Loucy (cell line): ENCODE results near the gene EXOC3L1.

Source experiments
- CTCF ChIP-seq: fragments of 200-600 bp; sonication (generic); conservative IDR thresholded peaks from 2 replicates; pipeline ENCODE4 v1.5.1; 2014; ENCODE audit warnings: mild to moderate bottlenecking, antibody characterized with exemption, low read length
- EZH2phosphoT487 ChIP-seq: fragments of 200-600 bp; IDR thresholded peaks from 2 replicates; pipeline ENCODE4 v1.6.1; 2018; ENCODE audit warnings: antibody characterized with exemption, mild to moderate bottlenecking, moderate library complexity, borderline replicate concordance

DNA sequence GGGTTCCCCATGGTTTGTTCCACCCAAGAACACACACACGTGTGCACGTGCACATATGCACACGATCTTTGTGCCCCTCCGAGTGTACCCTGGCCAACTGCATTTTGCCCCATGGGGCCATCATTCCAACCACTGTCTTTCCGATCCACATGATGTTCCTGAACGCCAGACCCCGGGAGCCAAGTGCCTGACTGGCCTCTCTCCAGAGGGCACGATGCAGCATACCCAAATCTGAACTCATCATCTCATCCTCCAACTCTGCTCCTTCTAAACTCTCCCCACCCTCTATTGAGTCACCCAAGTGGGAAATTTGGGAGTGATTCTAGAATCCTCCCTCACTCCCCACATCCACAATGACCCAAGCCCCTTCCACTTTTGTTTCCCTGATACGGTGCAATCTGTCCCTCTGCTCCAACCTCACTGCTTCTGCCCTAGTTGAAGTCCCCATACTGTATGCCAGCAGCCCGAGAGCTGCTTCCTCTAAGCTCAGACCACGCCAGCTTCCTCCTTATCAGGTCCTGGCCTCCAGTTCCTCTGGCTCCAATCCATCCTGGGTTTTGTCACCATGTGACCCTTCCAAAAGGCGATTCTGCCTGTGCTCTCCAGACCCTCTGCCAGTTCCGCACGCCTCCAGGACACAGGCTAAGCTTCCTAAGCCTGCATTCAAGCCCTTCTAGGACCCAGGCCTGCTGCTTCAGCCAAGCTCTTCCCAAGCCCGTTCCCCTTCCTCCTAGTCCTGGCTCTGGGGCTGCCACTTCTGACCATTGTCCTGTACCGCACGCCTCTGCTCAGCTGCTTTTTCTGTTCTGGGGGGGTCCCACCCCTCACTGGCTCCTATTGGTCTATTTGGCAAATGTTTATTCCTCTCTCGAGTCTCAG is 26.9 kb upstream of the EXOC3L1 start:
- TF ChIP-seq CTCF (no peak), EZH2phosphoT487 (no peak)
